DND-41 (cell line): ENCODE data around the gene HDGF.

Experiments
- EZH2 ChIP-seq: IDR thresholded peaks from 3 replicates; pipeline ENCODE4 v1.6.1; 2012; ENCODE audit warnings: borderline replicate concordance, low read depth, mild to moderate bottlenecking, moderate library complexity, low read length, inconsistent platforms; ENCODE audit not compliant: severe bottlenecking
- TF ChIP-seq, protein P1 (sequence below): IDR thresholded peaks from 2 replicates; pipeline ENCODE4 v1.5.1; 2012; ENCODE audit warnings: borderline replicate concordance, low read length, moderate library complexity, mild to moderate bottlenecking; ENCODE audit not compliant: poor library complexity, severe bottlenecking; ENCODE audit errors: extremely low read depth

DNA sequence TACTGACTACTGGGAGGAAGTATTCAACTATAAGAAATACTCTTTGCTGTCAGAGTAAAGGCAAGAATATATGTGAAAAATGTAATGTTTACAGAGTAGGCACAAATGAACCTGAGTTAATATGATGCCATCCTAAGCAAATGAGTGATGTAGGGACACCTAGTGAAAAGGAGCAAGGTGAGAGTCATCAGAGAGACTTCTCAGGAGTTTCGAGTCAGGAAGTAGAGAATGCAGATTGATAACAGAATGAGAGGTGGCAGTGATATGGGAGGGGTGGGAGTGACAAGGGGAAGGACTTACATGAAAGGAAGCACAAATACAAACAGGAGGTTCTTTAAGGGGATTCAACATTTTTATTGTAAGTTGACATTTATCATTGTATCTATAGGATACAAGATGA, 26.1 kb upstream of the HDGF start:
- no peak for TF ChIP-seq EZH2
- TF ChIP-seq, protein P1, sequence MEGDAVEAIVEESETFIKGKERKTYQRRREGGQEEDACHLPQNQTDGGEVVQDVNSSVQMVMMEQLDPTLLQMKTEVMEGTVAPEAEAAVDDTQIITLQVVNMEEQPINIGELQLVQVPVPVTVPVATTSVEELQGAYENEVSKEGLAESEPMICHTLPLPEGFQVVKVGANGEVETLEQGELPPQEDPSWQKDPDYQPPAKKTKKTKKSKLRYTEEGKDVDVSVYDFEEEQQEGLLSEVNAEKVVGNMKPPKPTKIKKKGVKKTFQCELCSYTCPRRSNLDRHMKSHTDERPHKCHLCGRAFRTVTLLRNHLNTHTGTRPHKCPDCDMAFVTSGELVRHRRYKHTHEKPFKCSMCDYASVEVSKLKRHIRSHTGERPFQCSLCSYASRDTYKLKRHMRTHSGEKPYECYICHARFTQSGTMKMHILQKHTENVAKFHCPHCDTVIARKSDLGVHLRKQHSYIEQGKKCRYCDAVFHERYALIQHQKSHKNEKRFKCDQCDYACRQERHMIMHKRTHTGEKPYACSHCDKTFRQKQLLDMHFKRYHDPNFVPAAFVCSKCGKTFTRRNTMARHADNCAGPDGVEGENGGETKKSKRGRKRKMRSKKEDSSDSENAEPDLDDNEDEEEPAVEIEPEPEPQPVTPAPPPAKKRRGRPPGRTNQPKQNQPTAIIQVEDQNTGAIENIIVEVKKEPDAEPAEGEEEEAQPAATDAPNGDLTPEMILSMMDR = no peak
